ENCODE measurements around the gene RECQL. TPM values are rescaled to one million over a fixed set of nuclear protein-coding genes. Genes with fewer than 3 reads are reported as not detected.

The RECQL gene
- total RNA-seq, 1 experiment from 2014 or later, result 21.3 TPM

- Histone ChIP-seq H3K9me2 (ENCODE audit: insufficient read depth) (no peaks in the 10 kb centered on the region), H3K27ac (ENCODE audit: low read depth, low read length) (no peak overlapping the region), H3K4me2 (ENCODE audit: low read length) (peak overlapping the region; percentile 81), H3K9me3 (ENCODE audit: control insufficient read depth in 1 of 2, insufficient read depth in 1 of 2, low read depth in 1 of 2, low read length in 2 of 2) (no peaks in the 10 kb centered on the region), H3K9ac (ENCODE audit: low read length) (peak overlapping the region; percentile 93), H2AFZ (ENCODE audit: low read depth, low read length, poor library complexity, severe bottlenecking) (no peak overlapping the region), H3K79me2 (ENCODE audit: insufficient read depth, low read length) (peaks cover 73% of the 10 kb centered on the region), H3K36me3 (ENCODE audit: control insufficient read depth in 1 of 2, insufficient read depth in 2 of 2, low read length in 2 of 2) (peaks cover 0 to 1% of the 10 kb centered on the region in 2 experiments; a peak in 1 of 4 replicates), H3K27me3 (ENCODE audit: insufficient read depth, low read length) (no peaks in the 10 kb centered on the region), H3K4me3 (replicated peaks in 1 of 2; ENCODE audit: low read depth in 1 of 2, low read length in 2 of 2) (peak overlapping the region; percentile 81 to 94), H4K20me1 (ENCODE audit: insufficient read depth) (no peaks in the 10 kb centered on the region), H3K4me1 (ENCODE audit: control insufficient read depth in 1 of 2, insufficient read depth in 2 of 2, low read length in 2 of 2) (peaks cover 13 to 19% of the 10 kb centered on the region in 2 experiments; a peak in 3 of 4 replicates)
- POLR2A ChIA-PET, result no interaction called here
- RAD21 ChIA-PET (ENCODE audit: low non-redundant PET in 1 of 2, low total read pairs in 2 of 2, uncharacterized antibody in 2 of 2, unreplicated experiment in 2 of 2), result no interaction called here
- DNase-seq (ENCODE audit: low read depth, low spot score) (no peak), ATAC-seq (no peak)
- TSS peak; percentile 46 for BruUV-seq (replicated peaks)
- TF ChIP-seq SIN3A (IDR thresholded peaks at IDR 0.05; ENCODE audit: low read depth) (no peak), POLR2A (IDR thresholded peaks at IDR 0.05; ENCODE audit: borderline replicate concordance, extremely low read depth, insufficient read depth, insufficient read length) (no peak), EZH2phosphoT487 (IDR thresholded peaks at IDR 0.05; ENCODE audit: borderline replicate concordance) (no peak), CTCF (IDR thresholded peaks at IDR 0.05 in 2 of 3, conservative IDR thresholded peaks at IDR 0.05 in 1 of 3; ENCODE audit: borderline replicate concordance in 1 of 3, insufficient read depth in 1 of 3, low read depth in 2 of 3, low read length in 2 of 3) (no peak), JUND (IDR thresholded peaks at IDR 0.05) (no peak), ZNF274 (IDR thresholded peaks at IDR 0.05; ENCODE audit: low read depth, low read length) (no peak), SRF (IDR thresholded peaks at IDR 0.05; ENCODE audit: low read depth) (no peak), SP1 (IDR thresholded peaks at IDR 0.05; ENCODE audit: low read depth) (no peak), ELF1 (IDR thresholded peaks at IDR 0.05; ENCODE audit: borderline replicate concordance, low read depth) (no peak), POLR2AphosphoS5 (IDR thresholded peaks at IDR 0.05; ENCODE audit: low read depth, low read length) (no peak), CBX3 (IDR thresholded peaks at IDR 0.05; ENCODE audit: low read depth) (no peak)
- intact Hi-C loops (cut with micrococcal nuclease), result no loop called here
- CTCF ChIA-PET, result no interaction called here
Observed at GRCh38 chr12:21502872-21503271, 1.4 kb upstream of the RECQL start.

All from HCT116 (cell line).